ENCODE data around the gene PLEKHB2. TPM values are rescaled to one million over a fixed set of nuclear protein-coding genes. Genes with fewer than 3 reads are reported as not detected.

Gene PLEKHB2
- total and polyA plus RNA-seq, 9 of the 15 experiments (the other 6 are each of a cell fraction or from before 2014, with no cell fraction given): 41.3 to 71.5 (median 50.2) TPM

DNA sequence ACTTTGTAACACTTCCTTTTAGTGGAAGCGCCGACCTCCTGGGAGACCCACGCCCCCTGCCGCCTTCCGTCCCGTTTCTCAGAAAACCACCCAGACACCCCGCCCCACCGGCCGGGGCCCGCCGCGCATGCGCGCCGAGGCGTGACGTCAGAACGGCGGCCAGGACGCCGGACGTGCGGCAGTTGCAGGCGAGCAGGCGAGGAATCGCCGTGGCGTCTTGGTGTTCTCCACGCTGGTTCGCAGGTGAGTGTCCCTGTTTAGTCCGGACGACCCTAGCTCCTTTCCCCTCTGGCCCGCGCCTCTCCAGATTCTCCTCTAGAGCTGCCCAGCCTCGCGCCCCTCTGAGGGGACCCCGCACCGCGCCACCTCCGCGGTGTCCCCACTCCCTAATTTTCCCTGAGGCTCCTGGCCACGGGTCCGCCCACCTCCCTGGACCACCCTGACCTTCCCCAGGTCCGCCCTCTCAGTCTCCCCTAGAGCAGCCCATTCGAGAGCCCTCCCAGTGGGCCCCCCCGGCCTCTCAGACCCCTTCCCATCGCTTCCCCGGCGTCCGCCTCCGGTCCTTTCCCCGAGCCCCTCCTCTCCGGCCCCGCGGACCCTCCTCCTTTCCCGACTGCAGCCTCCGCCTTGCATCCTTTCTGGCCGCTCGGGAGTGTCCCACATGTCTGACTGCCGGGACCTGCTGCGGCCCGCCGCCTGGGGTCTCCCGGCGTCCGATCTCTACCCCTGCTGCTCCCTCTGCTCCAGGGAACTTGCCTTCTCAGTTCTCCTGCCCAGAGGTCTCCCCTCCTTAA is at the start of gene PLEKHB2 (continued):
- TF ChIP-seq RHOXF2B (CRISPR knock-in tag; conservative IDR thresholded peaks at IDR 0.05): no peak
- no peak for TF ChIP-seq KDM1A (IDR thresholded peaks at IDR 0.05)
- peak; percentile 56; the same call in 1 of the 2 replicates for TF ChIP-seq PML (IDR thresholded peaks at IDR 0.05; ENCODE audit: low read length)
- TF ChIP-seq PCBP1 (IDR thresholded peaks at IDR 0.05; ENCODE audit: low read depth, low read length, poor library complexity, severe bottlenecking): peak; percentile 53
- no peak for TF ChIP-seq ZBTB17 (CRISPR knock-in tag; IDR thresholded peaks at IDR 0.05)
- TF ChIP-seq ZBTB43 (CRISPR knock-in tag; IDR thresholded peaks at IDR 0.05): no peak
- no peak for TF ChIP-seq SMARCC2 (IDR thresholded peaks at IDR 0.05; ENCODE audit: low read depth)
- TF ChIP-seq CBFB (CRISPR knock-in tag; IDR thresholded peaks at IDR 0.05): no peak
- TF ChIP-seq SMARCA4 (IDR thresholded peaks at IDR 0.05): no peak
- no peak for TF ChIP-seq RAD21 (CRISPR knock-in tag; conservative IDR thresholded peaks at IDR 0.05 in 1 of 2, IDR thresholded peaks at IDR 0.05 in 1 of 2)
- no peak for TF ChIP-seq E2F3 (CRISPR knock-in tag; IDR thresholded peaks at IDR 0.05)
- TF ChIP-seq CHD2 (IDR thresholded peaks at IDR 0.05; ENCODE audit: low read depth, low read length): no peak
- no peak; the same call in 1 of the 2 replicates for TF ChIP-seq MYBL2 (IDR thresholded peaks at IDR 0.05; ENCODE audit: low read depth)
- TF ChIP-seq MYBL2 (CRISPR knock-in tag; IDR thresholded peaks at IDR 0.05; ENCODE audit: borderline replicate concordance): no peak
- TF ChIP-seq, protein P1, sequence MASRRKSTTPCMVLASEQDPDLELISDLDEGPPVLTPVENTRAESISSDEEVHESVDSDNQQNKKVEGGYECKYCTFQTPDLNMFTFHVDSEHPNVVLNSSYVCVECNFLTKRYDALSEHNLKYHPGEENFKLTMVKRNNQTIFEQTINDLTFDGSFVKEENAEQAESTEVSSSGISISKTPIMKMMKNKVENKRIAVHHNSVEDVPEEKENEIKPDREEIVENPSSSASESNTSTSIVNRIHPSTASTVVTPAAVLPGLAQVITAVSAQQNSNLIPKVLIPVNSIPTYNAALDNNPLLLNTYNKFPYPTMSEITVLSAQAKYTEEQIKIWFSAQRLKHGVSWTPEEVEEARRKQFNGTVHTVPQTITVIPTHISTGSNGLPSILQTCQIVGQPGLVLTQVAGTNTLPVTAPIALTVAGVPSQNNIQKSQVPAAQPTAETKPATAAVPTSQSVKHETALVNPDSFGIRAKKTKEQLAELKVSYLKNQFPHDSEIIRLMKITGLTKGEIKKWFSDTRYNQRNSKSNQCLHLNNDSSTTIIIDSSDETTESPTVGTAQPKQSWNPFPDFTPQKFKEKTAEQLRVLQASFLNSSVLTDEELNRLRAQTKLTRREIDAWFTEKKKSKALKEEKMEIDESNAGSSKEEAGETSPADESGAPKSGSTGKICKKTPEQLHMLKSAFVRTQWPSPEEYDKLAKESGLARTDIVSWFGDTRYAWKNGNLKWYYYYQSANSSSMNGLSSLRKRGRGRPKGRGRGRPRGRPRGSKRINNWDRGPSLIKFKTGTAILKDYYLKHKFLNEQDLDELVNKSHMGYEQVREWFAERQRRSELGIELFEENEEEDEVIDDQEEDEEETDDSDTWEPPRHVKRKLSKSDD (conservative IDR thresholded peaks at IDR 0.05; ENCODE audit: low read length): no peak
- TF ChIP-seq SIRT6 (IDR thresholded peaks at IDR 0.05; ENCODE audit: low read depth, low read length): no peak
- no peak for TF ChIP-seq HIVEP1 (CRISPR knock-in tag; IDR thresholded peaks at IDR 0.05)
- peak; percentile 86 for TF ChIP-seq CCNT2 (IDR thresholded peaks at IDR 0.05; ENCODE audit: borderline replicate concordance, extremely low read depth, insufficient read length, low read depth, low read length)
- TF ChIP-seq, protein P2, sequence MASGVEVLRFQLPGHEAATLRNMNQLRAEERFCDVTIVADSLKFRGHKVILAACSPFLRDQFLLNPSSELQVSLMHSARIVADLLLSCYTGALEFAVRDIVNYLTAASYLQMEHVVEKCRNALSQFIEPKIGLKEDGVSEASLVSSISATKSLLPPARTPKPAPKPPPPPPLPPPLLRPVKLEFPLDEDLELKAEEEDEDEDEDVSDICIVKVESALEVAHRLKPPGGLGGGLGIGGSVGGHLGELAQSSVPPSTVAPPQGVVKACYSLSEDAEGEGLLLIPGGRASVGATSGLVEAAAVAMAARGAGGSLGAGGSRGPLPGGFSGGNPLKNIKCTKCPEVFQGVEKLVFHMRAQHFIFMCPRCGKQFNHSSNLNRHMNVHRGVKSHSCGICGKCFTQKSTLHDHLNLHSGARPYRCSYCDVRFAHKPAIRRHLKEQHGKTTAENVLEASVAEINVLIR (CRISPR knock-in tag; IDR thresholded peaks at IDR 0.05): peak; percentile 78
- TF ChIP-seq RCOR1 (IDR thresholded peaks at IDR 0.05; ENCODE audit: borderline replicate concordance in 1 of 2, low read depth in 2 of 2, low read length in 2 of 2): peak in 1 of 2 experiments; percentile 41; a peak in 1 of 4 replicates
- no peak for TF ChIP-seq U2AF2 (optimal IDR thresholded peaks at IDR 0.05; ENCODE audit: low read depth, low read length)
- no peak for TF ChIP-seq SLC30A9 (CRISPR knock-in tag; IDR thresholded peaks at IDR 0.05)
- no peak for TF ChIP-seq NR2C2 (CRISPR knock-in tag; IDR thresholded peaks at IDR 0.05)
- TF ChIP-seq NR2C2 (tag; IDR thresholded peaks at IDR 0.05): no peak
- 0 out of 2 replicates have a peak, but pooled peaks have one; percentile 54 for TF ChIP-seq GTF2E2 (tag; IDR thresholded peaks at IDR 0.05)
